NCI-H2196 (cell line): ENCODE results near the gene LEPROT.
"Not testable (repeated sequence)": the region's sequence is repeated elsewhere in the genome, so short reads cannot be mapped to it uniquely, and the experiment has no call there.

Source experiments
- DNase-seq: peaks from one replicate; lab custom pipeline; 2025; ENCODE audit not compliant: unreplicated experiment; lab: John Stamatoyannopoulos, UW

The LEPROT gene, protein sequence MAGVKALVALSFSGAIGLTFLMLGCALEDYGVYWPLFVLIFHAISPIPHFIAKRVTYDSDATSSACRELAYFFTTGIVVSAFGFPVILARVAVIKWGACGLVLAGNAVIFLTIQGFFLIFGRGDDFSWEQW

DNA sequence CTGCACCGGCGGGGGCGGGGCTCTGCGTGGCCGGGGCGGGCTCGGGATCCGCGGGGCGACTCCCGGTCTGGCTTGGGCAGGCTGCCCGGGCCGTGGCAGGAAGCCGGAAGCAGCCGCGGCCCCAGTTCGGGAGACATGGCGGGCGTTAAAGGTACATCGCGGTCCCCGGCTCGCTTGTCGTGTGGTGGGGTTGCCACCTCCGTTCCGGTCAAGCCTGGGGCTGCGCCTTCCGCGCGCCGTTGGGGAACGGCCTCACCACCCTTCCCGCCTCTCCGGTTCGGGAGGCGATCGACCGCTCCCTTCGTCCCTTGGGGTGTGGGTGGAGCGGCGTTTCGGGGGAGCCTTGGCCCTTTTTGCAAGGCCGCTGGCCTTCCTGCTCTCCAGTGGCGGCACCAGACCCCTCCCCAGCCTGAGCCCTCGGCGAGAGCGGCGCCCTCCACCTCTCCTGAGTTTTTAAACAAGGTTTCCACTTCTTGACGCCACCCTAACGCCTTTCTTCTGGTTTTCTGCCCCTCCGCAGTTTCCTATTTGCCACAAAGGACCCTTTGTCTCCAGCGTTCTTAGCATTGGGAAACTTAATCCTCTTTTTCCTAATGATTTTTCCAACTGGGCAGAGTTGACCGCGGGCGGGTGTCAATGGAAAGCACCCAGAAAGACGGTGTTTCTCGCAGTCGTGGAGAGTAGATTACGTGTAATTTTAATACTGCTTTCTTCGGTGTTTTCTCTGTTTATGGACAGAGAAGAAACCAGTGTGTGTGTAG, at the start of gene LEPROT, which contains the start of gene LEPR:
Gene LEPROT (plus strand): TSS at position 79 of the 761 bp plus-strand sequence. CDS start 57 bp downstream, at position 136.
Gene LEPR (plus strand): TSS at position 79 of the 761 bp plus-strand sequence. CDS start 144,898 bp downstream, outside the sequence.
- DNase-seq = peak; percentile 98

DNA sequence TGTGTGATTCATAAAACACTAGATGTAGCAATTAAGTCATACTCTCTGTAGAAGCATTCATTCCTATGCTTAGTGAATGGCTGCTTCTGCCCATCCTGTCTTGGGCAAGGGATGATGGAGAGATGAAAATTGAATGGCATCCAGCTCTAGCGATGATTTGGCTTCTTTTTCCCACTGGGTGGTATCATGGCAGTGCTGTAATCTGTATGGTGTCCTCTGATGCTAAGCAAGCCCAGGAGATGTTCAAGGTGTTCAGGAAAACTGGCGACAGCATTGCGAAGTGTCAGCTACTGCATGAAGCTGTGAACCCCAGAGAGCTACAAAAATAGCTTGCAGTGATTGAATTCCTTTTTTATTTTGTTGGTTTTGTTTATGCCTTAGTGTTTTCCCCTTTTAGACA, 48.9 kb upstream of the LEPROT start:
- no peak for DNase-seq

DNA sequence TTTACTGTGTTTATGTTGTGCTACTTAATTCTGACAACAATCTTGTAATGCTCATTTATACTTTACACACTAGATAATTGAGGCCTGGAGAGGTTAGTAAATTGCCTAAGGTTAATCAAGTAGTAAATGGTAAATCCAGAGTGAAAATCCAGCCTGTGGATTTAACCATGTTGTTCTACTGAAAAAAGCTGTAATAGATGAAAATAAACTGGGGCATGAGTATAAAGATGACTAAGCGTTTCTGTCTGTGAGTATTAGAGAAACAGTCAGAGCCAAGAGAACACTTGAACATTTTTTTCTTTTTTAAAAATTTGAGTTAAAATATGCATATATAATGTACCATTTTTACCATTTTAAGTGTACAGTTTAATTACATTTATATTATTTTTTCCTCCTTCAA, 47.9 kb upstream of the LEPROT start:
- no peak for DNase-seq

DNA sequence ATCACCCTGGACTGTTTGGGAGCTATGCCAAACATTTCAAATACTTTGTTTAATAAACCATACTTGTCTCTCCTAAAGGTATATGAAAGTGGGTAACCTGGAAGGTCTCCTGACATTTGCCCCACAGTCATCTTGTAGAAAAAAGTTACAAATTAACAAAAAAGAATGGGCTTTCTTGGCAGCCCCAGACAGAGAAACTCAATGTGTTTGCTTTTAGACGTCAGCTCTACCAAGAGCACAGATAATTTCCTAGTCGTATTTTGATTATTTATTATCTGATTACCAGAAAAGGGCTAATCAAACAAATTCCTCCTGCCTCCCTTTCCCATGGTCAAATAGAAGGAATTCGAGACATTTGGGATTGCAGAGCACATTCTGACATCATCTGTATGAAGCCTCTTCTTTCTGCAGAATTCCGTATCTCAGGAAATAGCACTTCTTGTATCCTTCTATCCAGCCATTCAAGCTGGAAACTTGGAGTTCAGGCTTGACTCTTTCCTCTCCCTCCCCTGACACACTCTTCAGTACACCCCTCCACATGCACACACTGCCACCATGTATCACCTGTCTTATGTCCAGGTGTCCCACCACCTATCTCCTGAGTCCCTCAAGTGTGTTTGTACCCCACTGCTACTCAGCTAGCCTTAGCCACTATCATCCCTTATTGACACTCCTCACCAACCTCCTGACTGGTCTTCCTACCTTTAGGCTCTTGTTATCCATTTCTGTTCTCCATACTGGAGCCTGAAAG, 42.8 kb upstream of the LEPROT start:
- DNase-seq = no peak

DNA sequence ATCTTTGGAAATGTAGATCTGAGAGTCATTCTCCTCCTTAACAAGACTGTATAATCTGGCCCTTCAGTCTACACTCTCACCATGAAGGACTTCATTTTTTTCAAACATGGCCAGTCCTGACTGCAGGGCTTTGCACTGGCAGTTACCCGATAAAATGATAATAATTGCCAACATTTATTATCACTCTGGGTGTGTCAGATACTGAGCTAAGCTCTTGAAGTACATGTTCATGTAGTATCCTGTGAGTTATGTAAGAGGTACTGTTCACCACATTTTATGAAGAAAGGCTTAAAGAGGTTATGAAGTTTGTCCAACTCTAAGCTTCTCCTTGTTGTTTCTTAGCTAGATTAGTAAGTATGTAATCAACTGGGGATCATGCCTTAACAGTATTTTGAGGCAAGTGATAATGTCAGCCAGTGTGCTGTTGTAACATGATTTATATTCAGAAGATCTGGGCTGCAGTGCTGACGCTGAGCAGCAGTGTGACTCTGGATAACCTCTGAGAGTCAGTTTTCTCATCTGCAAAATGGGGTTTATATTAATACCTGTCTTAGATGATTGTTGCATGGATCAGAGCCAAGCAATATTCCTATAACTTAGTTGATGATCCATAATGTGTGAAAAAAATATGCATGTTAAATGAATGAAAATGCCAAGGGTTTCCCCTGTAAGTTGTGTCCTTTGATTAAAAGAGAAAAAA, 42.1 kb upstream of the LEPROT start:
- DNase-seq = no peak

DNA sequence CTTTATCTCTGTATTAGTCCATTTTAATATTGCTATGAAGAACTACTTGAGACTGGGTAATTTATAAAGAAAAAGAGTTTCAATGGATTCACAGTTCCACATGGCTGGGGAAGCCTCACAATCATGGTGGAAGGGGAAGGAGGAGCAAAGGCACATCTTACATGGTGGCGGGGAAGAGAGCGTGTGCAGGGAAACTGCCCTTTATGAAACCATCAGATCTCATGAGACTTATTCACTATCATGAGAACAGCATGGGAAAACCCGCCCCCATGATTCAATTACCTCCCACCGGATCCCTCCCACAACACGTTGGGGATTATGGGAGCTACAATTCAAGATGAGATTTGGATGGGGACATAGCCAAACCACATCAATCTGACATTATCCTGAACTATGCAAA, 36.0 kb upstream of the LEPROT start:
- DNase-seq = not testable (repeated sequence)

DNA sequence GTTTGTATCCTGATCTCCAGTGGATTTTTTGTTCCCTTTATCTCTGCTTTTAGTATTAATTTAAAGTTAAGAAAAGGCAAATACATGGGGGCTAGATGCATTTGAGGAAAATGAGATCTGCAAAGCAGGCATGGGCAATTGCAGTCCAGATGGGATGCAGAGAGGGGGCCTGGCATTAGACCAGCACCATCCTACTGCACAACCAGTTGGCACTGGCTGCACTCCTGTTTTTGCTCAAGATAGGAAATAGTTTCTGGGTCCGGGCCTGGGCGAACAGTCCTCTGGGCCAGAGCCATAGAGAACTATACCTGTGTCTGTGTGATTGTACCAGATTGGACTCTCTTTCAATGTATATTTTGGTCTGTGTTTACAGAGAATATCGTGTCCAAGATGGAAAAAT, 34.0 kb upstream of the LEPROT start:
- no peak for DNase-seq

DNA sequence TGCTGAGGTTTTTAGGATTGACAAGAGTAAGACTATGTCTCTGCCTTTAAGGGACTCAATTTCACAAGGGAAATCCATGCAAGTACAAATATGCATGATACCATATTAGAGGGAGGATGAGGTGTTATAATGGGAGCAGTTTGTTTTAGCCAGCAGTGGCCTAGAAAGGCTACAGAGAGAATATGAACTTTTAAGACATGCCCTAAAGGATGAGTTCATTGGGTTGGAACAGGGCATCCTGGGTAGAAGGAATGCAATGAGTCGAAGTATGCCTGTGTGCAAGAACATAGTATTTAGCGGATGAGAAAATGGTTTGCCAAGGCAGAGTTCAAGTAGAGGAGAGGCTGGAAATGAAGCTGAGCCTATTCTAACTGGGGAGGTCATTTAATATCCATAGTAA, 32.6 kb upstream of the LEPROT start:
- no peak for DNase-seq

DNA sequence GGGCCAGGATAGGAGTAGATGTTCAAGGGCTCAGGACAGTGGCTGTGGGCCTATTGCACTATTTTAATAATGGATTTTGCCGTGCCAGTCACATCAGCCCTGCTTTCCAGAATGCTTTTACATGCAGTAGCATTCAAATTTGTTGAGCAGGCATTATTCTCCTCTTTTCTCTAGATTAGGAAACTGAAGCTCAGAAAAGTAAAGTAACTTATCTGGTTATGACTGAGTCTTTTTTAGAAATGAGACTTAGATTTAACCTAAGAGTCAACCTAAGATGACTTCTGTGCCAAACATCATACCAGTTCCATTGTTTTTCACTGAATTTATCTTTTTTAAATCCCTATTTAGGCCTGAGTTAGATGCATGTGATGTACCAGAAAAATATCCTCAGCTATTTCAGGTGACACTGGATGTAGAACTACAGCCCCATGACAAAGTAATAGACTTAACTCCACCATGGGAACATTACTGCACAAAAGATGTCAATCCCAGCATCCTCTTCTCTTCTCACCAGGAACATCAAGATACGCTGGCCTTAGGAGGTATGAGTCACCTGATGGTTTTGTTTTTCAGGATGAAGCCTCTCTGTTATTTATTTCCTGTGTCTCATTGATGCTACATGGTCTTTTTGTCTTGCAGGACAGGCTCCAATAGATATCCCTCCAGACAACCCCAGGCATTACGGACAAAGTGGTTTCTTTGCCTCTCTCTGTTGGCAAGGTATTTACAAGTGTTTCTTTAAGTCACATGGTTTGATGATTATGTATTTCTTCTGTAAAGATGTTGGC, 31.4 kb upstream of the LEPROT start:
- DNase-seq = no peak

DNA sequence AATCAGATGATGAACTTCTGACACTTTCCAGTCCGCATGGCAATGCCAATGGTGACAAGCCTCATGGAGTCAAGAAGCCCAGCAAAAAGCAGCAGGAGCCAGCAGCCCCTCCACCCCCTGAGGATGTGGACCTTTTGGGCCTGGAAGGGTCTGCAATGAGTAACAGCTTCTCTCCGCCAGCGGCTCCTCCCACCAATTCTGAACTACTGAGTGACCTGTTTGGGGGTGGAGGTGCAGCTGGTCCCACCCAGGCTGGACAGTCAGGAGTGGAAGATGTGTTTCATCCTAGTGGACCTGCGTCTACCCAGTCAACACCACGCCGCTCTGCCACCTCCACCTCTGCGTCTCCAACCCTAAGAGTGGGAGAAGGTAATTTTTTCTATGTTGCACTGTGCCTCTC, 28.0 kb upstream of the LEPROT start:
- no peak for DNase-seq

DNA sequence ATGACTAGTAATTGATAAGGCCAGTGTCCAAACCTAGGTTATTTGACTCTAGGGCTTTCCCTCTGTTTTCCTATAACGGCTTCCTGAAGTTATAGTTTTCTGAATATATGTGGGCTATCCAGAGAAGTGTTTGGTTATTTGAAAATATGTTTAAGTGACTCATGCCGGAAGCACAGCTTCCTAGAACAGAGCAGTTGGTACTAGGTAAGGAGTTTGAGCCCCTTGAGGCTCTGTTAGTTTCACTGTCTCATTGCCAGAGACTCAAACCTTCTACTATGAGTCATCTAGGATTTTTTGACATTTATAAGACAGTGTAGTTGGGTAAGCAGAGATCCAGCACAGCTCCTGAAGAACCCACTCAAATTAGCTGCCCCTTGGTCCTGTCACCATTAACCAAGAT, 27.1 kb upstream of the LEPROT start:
- DNase-seq = no peak

DNA sequence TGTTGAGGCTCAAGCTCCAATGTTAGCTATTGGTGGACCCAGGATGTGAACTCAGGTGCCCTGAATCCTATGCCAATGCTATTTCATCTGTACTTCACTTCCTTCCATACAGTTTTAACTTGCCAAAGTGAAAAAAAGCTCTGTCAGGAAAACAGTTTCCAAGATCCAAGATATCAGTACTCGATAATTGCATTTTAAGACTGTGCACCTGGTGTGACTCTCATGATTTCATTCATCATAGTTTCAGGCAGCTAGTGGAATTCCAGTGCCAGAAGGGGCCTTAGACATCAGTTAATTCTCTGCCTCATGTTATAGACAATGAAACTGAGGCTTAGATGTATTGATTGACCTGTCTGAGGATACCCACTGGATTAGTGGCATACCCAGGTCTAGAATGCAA, 26.5 kb upstream of the LEPROT start:
- DNase-seq = no peak

DNA sequence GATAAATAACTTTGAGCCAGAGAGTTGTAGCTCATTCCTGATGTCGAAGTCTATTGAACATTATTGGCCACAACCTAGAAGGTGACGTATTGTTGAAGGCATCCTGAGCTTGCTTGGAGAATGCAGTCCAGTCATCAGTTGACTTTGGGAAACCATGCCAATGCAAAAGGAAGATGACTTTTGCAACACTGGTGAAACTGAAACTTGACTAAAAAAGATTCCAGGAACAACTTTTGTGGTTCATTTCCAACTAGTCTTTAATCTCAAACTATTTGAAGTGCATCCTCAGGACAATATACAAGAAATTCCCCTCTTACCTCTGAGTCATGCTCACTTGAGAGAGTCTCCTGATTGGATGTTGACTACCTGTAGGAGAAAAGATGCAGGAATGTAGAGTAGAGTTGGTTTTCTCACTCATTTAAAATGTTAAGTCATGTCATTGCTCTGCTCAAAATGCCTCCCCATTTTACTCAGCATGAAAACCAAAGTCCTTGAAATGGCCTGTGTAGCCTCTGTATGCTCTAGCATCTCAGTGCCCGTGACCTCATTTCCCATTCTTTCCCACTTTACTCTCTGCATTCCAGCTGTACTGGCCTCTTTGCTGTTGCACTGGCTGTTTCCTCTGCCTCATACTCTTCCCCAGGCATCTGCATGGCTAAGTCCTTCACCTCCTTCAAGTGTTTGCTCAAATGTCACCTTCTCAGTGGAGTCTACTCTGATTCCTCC, 24.4 kb upstream of the LEPROT start:
- no peak for DNase-seq

DNA sequence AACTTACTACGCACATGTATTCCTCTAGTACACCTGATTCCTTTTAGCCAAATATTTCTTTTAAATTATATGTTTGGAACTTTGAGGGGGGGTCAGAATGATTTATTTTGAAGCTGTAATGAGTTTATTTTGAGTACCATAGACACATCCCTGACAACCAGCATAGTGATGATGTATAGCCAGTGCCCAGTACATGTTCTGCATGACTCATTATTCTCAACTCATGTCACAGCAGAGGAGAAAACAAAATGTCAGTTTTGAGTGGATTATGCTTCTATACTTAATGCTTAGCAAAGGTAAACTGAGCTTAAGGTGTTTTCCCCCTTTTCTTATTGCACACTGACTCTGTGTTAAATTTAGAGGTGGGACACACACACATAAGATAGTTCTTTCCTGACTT, 22.4 kb upstream of the LEPROT start:
- DNase-seq = no peak

DNA sequence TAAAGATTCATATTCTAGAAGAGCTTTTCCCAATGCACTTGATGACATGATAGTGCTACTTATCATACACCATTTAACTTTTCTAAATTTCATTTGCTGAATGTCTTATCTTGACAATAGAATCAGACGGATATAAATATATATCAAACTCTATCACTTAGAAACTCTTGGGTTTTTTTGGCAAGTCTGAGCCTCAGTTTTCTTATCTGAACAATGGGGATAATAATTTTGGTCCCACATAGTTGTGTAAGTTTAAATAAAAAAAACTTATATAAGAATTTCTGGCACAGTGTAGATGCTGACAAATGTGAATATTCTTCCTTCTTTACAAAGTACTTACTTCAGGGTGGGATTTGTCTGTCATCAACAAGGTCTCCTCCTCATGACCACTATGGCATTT, 21.5 kb upstream of the LEPROT start:
- no peak for DNase-seq

DNA sequence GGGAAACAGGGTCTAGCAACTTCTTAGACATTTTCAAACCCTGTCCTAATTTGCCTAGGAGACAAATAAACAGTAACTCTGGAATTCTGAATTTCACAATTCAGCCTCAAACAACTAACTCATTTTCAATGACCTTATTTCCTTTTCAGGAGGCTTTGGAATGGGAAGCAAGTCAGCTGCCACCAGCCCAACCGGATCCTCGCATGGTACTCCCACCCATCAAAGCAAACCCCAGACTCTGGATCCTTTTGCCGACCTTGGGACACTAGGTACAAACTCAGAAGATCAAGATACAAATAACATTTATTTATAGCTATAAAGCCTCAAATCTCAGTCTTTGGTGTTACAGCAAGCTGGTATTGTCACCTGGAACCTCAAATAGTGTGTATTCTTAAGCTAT, 18.9 kb upstream of the LEPROT start:
- DNase-seq = no peak

DNA sequence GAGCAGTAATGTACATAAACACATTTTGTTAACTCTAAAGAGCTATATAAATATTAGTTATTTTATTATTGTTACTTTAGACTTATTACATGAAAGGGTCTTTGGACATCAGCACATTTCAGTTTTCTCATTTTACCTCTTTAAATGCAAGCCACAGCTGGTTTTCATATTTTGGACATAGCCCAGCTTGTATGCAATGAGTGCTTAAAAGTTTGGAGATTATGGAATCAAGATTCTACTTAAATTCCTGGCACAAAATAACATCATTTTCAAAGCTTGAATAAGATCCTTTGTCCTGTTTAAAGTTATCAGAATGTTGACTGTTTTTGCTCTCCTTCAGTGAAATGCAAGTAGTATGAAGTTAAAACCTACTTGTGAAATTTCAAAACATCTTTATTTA, 15.5 kb upstream of the LEPROT start:
- no peak for DNase-seq

DNA sequence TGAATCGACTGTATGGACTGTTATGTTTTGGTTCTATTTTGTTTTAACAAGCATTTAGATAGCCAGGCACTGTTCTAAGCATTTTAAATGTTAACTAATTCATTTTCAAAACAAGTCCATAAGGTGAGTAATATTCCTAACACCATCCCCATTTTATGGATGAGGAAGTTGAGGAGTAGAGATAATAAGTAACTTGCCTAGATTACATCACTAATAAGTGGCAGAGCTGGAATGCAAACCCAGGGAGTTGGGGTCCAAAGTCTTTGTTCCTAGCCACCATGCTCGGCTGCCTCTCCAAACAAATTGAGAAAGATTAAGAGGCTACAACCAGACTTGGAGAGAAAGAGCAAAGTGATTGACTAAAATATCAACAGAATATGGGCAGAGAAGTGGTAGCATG, 12.6 kb upstream of the LEPROT start:
- no peak for DNase-seq

DNA sequence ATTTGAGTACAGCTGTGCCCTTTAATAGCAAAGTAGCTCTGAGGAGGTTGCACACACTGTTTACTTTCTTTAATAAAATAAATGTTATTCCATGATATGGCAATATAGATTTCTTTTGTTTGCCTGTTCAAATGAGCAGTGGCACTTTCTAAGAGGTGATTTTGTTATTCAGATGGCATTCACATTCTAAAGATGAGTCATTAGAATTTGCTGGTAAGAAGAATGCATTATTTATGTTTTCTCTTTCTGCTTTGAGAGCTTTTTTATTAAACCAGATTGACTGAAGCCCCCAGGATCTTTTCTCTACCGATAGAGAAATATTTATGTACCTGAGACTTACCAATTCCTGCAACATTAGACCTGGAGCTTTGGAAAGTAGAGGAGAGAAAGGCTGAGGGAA, 11.2 kb upstream of the LEPROT start:
- no peak for DNase-seq

DNA sequence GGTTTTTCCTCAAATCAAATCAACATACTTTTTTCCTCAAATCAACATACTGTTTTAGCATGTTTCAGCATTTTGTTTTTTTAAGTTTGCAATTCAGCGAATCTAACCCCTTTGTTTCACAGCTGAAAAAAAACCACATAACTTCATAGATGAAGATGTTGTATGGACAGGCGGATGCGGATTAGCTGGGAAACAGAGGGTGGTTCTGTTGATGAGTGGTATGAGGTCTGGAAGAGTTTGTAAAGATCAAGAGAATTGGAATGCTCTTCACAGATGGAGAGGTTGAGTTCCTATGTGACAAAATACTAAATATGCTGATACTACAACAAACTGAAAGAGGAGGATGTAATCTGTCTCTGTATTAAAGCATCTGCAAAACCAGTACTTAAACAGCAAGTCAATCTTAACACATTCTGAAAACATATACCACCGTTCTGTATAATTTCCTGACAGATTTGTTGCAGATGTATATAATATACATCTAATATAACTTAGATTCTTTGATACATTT, 10.6 kb upstream of the LEPROT start:
- no peak for DNase-seq
